GM06990 (cell line): Measurements from ENCODE around the gene SUMF1.

Source experiments
- DNase-seq: peaks from one replicate; pipeline ENCODE4 v3.0.0-alpha.2; 2011; ENCODE audit not compliant: insufficient read length; ENCODE audit errors: extremely low read depth
- H3K27me3 ChIP-seq: replicated peaks from 2 replicates; pipeline ENCODE4 v1.6.0; 2011; ENCODE audit warnings: low read length; ENCODE audit not compliant: control insufficient read depth, insufficient read depth
- H3K36me3 ChIP-seq: 2 replicates; pipeline ENCODE4 v1.5.1; 2011; ENCODE audit warnings: low read length; ENCODE audit not compliant: control insufficient read depth, insufficient read depth
- H3K4me3 ChIP-seq: replicated peaks from 2 replicates; pipeline ENCODE4 v1.5.1; 2011; ENCODE audit warnings: low read depth, mild to moderate bottlenecking, control low read depth, low read length
- CTCF ChIP-seq: IDR thresholded peaks from 2 replicates; pipeline ENCODE4 v1.5.1; 2011; ENCODE audit warnings: low read length, control low read depth, mild to moderate bottlenecking, inconsistent platforms; ENCODE audit not compliant: insufficient read depth, poor library complexity, severe bottlenecking

SUMF1 gene

GRCh38 chr3:4511491-4512262, 44.6 kb upstream of the SUMF1 start:
- no peak for TF ChIP-seq CTCF
- Histone ChIP-seq H3K36me3 (no peaks in the 10 kb centered on the region), H3K4me3 (no peak overlapping the region), H3K27me3 (no peaks in the 10 kb centered on the region)
- no peak for DNase-seq

DNA sequence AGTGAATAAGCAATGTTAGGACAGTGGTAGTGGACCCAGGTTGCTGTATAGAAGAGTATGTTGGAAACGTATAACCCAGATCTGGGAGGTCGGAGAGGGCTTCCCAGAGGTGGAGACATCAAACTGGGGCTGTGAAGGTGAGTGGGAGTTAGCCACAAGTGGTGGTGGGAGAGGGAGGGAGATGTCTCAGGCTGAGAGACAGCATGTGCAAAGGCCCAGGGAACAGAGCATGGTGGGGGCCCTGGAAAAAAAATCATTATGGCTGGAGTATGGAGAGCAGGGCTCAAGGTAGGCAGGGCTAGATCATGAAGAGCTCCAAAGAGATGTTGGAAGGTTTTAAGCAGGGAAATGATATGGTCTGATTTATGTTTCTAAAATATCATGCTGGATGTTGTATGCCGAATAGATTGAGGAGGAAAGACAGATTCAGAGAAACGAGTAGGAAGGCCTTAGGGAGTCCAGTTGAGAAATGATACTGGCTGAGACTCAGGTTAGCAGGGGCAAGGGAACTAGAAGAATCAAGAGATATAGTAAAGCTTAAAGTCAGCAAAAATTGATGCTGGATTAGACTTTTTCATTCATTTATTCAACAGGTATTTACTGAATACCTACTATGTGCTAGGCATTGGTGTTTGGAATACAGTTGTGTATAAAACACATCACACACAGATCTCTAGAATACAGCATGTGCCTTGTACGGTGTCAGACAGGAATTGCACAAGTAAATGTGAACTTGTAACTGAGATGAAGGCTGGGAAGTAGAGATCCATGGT, 43.1 kb upstream of the SUMF1 start:
- Histone ChIP-seq H3K4me3 (no peak overlapping the region), H3K36me3 (no peaks in the 10 kb centered on the region), H3K27me3 (no peaks in the 10 kb centered on the region)
- no peak for DNase-seq
- TF ChIP-seq CTCF = no peak

- DNase-seq = no peak
- H3K36me3 ChIP-seq = no peaks in the 10 kb centered on the region
- TF ChIP-seq CTCF = no peak
- H3K4me3 ChIP-seq = no peak overlapping the region
- H3K27me3 ChIP-seq = no peaks in the 10 kb centered on the region
Observed at GRCh38 chr3:4509043-4509442, 42.0 kb upstream of the SUMF1 start.

- TF ChIP-seq CTCF = no peak
- DNase-seq = peak; percentile 71
- H3K4me3 ChIP-seq = no peak overlapping the region
- H3K27me3 ChIP-seq = no peaks in the 10 kb centered on the region
- no peaks in the 10 kb centered on the region for H3K36me3 ChIP-seq
Observed at GRCh38 chr3:4508048-4508981, 41.2 kb upstream of the SUMF1 start.

DNA sequence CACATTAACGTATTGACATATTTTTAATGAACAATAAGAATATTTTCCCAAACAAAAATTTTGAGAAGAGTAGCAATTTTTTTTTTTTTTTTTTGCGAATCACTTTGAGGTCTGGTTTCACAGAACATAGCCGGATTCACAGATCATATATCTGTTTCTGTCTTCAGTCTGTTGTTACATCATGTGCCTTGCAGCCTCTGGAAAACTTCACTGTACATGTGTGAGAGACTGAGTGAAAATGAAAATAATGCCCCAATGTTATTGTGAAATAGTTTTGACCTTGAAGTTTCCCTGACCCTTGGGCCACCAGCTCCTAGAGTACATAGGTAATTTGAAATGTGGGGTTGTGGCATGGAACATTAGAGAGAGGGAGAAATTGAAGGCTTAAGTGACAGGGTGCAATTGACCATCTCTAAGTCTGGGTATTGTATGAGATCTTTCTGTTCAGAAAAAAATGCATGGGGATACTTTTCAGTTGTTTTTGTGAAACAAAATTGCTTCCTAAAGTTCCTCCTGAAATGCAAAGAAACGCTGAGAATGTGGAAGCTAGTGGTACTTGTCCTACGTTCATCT, 40.0 kb upstream of the SUMF1 start:
- H3K27me3 ChIP-seq = no peaks in the 10 kb centered on the region
- DNase-seq = no peak
- H3K4me3 ChIP-seq = no peak overlapping the region
- TF ChIP-seq CTCF = no peak
- H3K36me3 ChIP-seq = no peaks in the 10 kb centered on the region
